HepG2 (cell line): ENCODE results near the gene GCDH. TPM values are rescaled to one million over a fixed set of nuclear protein-coding genes. Genes with fewer than 3 reads are reported as not detected.

Experiments used
- ATAC-seq: fragments of 200-7000 bp; cut with Tn5 transposase; 3 replicates; pipeline ENCODE4 v1.9.1; 2020; ENCODE audit warnings: mild to moderate bottlenecking, moderate library complexity
- BruUV-seq: library from RNA; stranded (reverse); fragments of 400-500 nt; replicated peaks from 2 replicates; lab custom pipeline; 2021; lab: Mats Ljungman, UMichigan
- CTCF ChIA-PET: fragments of 300-600 bp; formaldehyde crosslinking; extraction: SDS; loops from one replicate; lab custom pipeline; 2021; ENCODE audit warnings: low total read pairs, inconsistent platforms, low intra/inter-chr PET ratio; lab: Yijun Ruan, JAX
- POLR2A ChIA-PET: fragments of 350-600 bp; sonication (Branson Sonifier 250); formaldehyde crosslinking; loops from one replicate; lab custom pipeline; 2020; ENCODE audit warnings: antibody characterized with exemption, inconsistent platforms; lab: Yijun Ruan, JAX
- DNase-seq: peaks from one replicate; pipeline ENCODE4 v3.0.0-alpha.2; 2015; ENCODE audit warnings: low spot score
- FAIRE-seq: peaks from 3 replicates; lab custom pipeline; 2011; peaks lifted over from hg19 to GRCh38; lab: Jason Lieb, UNC
- H2AFZ ChIP-seq: one replicate; pipeline ENCODE4 v1.6.1; 2011; ENCODE audit warnings: low read length, inconsistent platforms
- H3K27ac ChIP-seq: fragments of 300-600 bp; 3 replicates; pipeline ENCODE4 v1.8.0; 2011; ENCODE audit warnings: mixed run types, mild to moderate bottlenecking, mixed read lengths, low read length, inconsistent platforms; ENCODE audit not compliant: insufficient read depth; ENCODE audit errors: extremely low read length
- H3K27me3 ChIP-seq, 2 experiments: fragments of 200-600 bp in 1 of 2; 2 replicates in 1 of 2; 3 replicates in 1 of 2; pipeline versions ENCODE4 v1.6.0 to v1.8.0; 2011; ENCODE audit warnings: low read length in 2 of 2, mild to moderate bottlenecking in 2 of 2, moderate library complexity in 2 of 2, inconsistent platforms in 1 of 2; ENCODE audit not compliant: insufficient read depth in 2 of 2, control insufficient read depth in 1 of 2
- H3K36me3 ChIP-seq, 2 experiments: fragments of 200-600 bp in 1 of 2; replicated peaks in 1 of 2; 2 replicates in 1 of 2; 3 replicates in 1 of 2; pipeline versions ENCODE4 v1.5.1 to v1.8.0; 2011; ENCODE audit warnings: low read length in 2 of 2, inconsistent platforms in 1 of 2; ENCODE audit not compliant: insufficient read depth in 2 of 2, control insufficient read depth in 1 of 2
- H3K4me1 ChIP-seq: 2 replicates; pipeline ENCODE4 v1.5.1; 2012; ENCODE audit warnings: low read length, inconsistent platforms; ENCODE audit not compliant: insufficient read depth
- H3K4me2 ChIP-seq: 2 replicates; pipeline ENCODE4 v1.6.0; 2011; ENCODE audit warnings: low read depth, low read length, inconsistent platforms
- H3K4me3 ChIP-seq, 3 experiments: fragments of 200-600 bp in 1 of 3; sonication (generic), shearing (Covaris generic) in 1 of 3; replicated peaks in 1 of 3; 2 replicates each; pipeline ENCODE4 v1.5.1; 2011 to 2016; ENCODE audit warnings: low read length in 3 of 3, inconsistent platforms in 2 of 3, low read depth in 2 of 3, mild to moderate bottlenecking in 2 of 3, control low read depth in 1 of 3, mixed read lengths in 1 of 3; ENCODE audit not compliant: insufficient read depth in 1 of 3
- H3K79me2 ChIP-seq: one replicate; pipeline ENCODE4 v1.6.1; 2011; ENCODE audit warnings: low read length, inconsistent platforms; ENCODE audit not compliant: insufficient read depth
- H3K9ac ChIP-seq: 2 replicates; pipeline ENCODE4 v1.6.0; 2011; ENCODE audit warnings: mild to moderate bottlenecking, low read depth, low read length, inconsistent platforms; ENCODE audit not compliant: insufficient read depth
- H3K9me3 ChIP-seq: 2 replicates; pipeline ENCODE4 v1.5.1; 2012; ENCODE audit warnings: mild to moderate bottlenecking, low read length
- H4K20me1 ChIP-seq: 2 replicates; pipeline ENCODE4 v1.6.0; 2011; ENCODE audit warnings: inconsistent platforms, mild to moderate bottlenecking, low read length, moderate library complexity; ENCODE audit not compliant: insufficient read depth
- FOXO1 ChIP-seq: sonication (generic); formaldehyde crosslinking; IDR thresholded peaks from 2 replicates; pipeline ENCODE4 v1.4.0; 2020; ENCODE audit warnings: missing genetic modification reagents
- GABPA ChIP-seq, 2 experiments: IDR thresholded peaks; 2 replicates each; pipeline ENCODE4 v1.6.1; 2011 to 2016; ENCODE audit warnings: low read depth in 2 of 2, low read length in 1 of 2, missing biosample characterization in 1 of 2, missing genetic modification characterization in 1 of 2
- GLI4 ChIP-seq: sonication (generic); formaldehyde crosslinking; IDR thresholded peaks from 2 replicates; pipeline ENCODE4 v1.5.1; 2020; ENCODE audit warnings: missing genetic modification reagents, mild to moderate bottlenecking, moderate library complexity, borderline replicate concordance
- KDM5A ChIP-seq: fragments of 200-600 bp; sonication (generic); IDR thresholded peaks from 2 replicates; pipeline ENCODE4 v1.7.0; 2018; ENCODE audit warnings: antibody characterized with exemption, mild to moderate bottlenecking, low read length, borderline replicate concordance
- PHF21A ChIP-seq: sonication (generic); formaldehyde crosslinking; IDR thresholded peaks from 2 replicates; pipeline ENCODE4 v1.5.0; 2020; ENCODE audit warnings: mild to moderate bottlenecking, missing genetic modification reagents
- RXRA ChIP-seq: sonication (generic); formaldehyde crosslinking; IDR thresholded peaks from 2 replicates; pipeline ENCODE4 v1.5.1; 2020; ENCODE audit warnings: missing genetic modification reagents
- XRCC5 ChIP-seq: fragments of 200-400 bp; formaldehyde crosslinking; optimal IDR thresholded peaks from 2 replicates; pipeline ENCODE3; 2017; ENCODE audit warnings: mild to moderate bottlenecking, low read length
- ZNF607 ChIP-seq: sonication (generic); formaldehyde crosslinking; IDR thresholded peaks from 2 replicates; pipeline ENCODE4 v1.5.1; 2020; ENCODE audit warnings: missing genetic modification reagents, mild to moderate bottlenecking, borderline replicate concordance
- ZNF747 ChIP-seq: sonication (generic); formaldehyde crosslinking; IDR thresholded peaks from 2 replicates; pipeline ENCODE4 v1.8.1; 2023; ENCODE audit warnings: missing genetic modification reagents, mild to moderate bottlenecking, borderline replicate concordance
- ZZZ3 ChIP-seq: sonication (generic); formaldehyde crosslinking; IDR thresholded peaks from 2 replicates; pipeline ENCODE4 v1.4.0; 2020; ENCODE audit warnings: missing genetic modification reagents, mild to moderate bottlenecking, borderline replicate concordance
- WGBS: methylation state at CpG from one replicate; pipeline ENCODE4 v1.1.6; 2017; ENCODE audit warnings: low lambda C conversion rate; 5-methylcytosine and 5-hydroxymethylcytosine counted together
- in situ Hi-C: cut with HindIII; loops from 2 replicates; pipeline ENCODE4 v1.10.0; 2017; ENCODE audit warnings: low pct_unique_long_range_greater_than_20kb; ENCODE audit not compliant: extremely low pct_ligation_motif_present
- intact Hi-C: fragments of 100-400 bp; cut with micrococcal nuclease; formaldehyde crosslinking; loops from one replicate; pipeline ENCODE4 v1.10.0; 2022; ENCODE audit not compliant: unreplicated experiment
- polyA plus RNA-seq, 8 experiments: library from polyadenylated mRNA; depleted of rRNA in 3 of 8; stranded (reverse) in 7 of 8; unstranded in 1 of 8; fragments of >200 nt; fragmentation: Illumina TruSeq in 4 of 8; extraction: Trizol in 4 of 8; gene quantifications; 2 replicates each; pipeline versions ENCODE4 v1.2.1 to v1.2.3, GENCODE V29; 2011 to 2016; ENCODE audit warnings: low read depth in 4 of 8, missing spikeins in 1 of 8, mixed read lengths in 1 of 8; ENCODE audit not compliant: insufficient read depth in 1 of 8
- total RNA-seq, 5 experiments: library from RNA; depleted of rRNA; stranded (reverse); fragments of >200 nt; fragmentation: Illumina TruSeq; extraction: Trizol; gene quantifications; 2 replicates each; pipeline ENCODE4 v1.2.3, GENCODE V29; 2016; ENCODE audit warnings: low read depth in 1 of 5
- TF ChIP-seq, protein P1 (sequence below): IDR thresholded peaks from 2 replicates; pipeline ENCODE4 v1.6.1; 2018; ENCODE audit warnings: missing genetic modification reagents, mild to moderate bottlenecking, missing compliant biosample characterization
- TF ChIP-seq, protein P2 (sequence below): sonication (generic); formaldehyde crosslinking; IDR thresholded peaks from 2 replicates; pipeline ENCODE4 v1.4.0; 2020; ENCODE audit warnings: mild to moderate bottlenecking, missing genetic modification reagents
- TF ChIP-seq, protein P3 (sequence below): sonication (generic); formaldehyde crosslinking; IDR thresholded peaks from 2 replicates; pipeline ENCODE4 v1.8.1; 2023; ENCODE audit warnings: missing genetic modification reagents, mild to moderate bottlenecking, borderline replicate concordance
- TF ChIP-seq, protein P4 (sequence below), 2 experiments: IDR thresholded peaks; 2 replicates each; pipeline ENCODE4 v1.6.1; 2011 to 2012; ENCODE audit warnings: low read length in 2 of 2, borderline replicate concordance in 1 of 2, low read depth in 1 of 2, mild to moderate bottlenecking in 1 of 2, moderate library complexity in 1 of 2
- TF ChIP-seq, protein P5 (sequence below): sonication (generic); formaldehyde crosslinking; IDR thresholded peaks from 2 replicates; pipeline ENCODE4 v1.4.0; 2020; ENCODE audit warnings: missing genetic modification reagents

GCDH gene
- total and polyA plus RNA-seq, 2 of the 13 experiments (the other 11 are each of a cell fraction or from before 2014, with no cell fraction given): 15.1 to 38.0 TPM

DNA sequence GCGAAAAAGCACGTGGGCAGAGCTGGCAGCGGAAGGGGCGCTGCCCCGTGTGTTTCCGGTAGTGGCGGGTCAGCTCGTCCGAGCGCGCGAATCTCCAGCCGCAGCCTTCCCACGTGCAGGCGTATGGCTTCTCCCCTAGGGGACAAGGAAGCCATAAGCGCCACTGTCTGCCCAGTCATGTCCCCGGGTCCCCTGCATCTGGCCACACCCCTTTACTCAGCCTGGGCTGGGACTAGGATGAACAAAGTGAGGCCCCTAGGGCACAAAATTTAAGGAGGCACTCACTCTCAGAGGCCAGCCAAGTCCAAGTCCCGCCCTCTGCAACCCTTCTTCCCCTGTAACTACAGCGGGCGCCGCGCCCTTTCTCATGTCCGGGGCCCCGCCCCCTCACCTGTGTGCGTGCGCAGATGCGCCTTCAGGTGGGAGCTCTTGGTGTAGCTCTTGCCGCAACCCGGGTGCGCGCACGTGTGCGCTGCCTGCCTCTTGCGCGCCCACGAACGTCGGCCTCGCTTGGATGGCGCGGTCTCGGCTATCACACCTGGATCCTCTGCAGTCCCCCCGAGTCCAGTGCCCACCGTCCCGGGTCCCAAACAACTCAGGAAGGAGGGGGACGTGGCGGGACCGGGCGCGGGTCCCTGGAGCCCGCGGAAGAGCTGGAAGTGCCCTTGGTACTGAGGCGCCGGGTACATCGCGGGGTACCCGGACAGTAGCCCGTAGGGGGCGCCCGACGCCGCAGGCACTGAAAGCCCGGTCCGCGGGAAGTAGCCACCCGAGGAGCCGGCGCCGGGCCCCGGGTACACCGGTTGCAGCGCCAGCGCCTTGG, 5.8 kb upstream of the GCDH start:
- no peak for FAIRE-seq
- peak; percentile 76 for ATAC-seq
- H3K27me3 ChIP-seq: peaks cover 0 to 18% of the 10 kb centered on the region in 2 experiments; a peak in 3 of 5 replicates
- H2AFZ ChIP-seq: no peak overlapping the region
- intact Hi-C loops (loop anchor here (1.0 kb wide), 1 partner anchor 80 kb away; no protein-coding TSS in a partner anchor), in situ Hi-C loops (no loop called here)
- ChIA-PET CTCF (interaction anchor here (1.9 kb wide), 1 partner anchor 80 kb away, joined by 10 read pairs; no protein-coding TSS in a partner anchor), POLR2A (interaction anchor here (0.6 to 1.4 kb wide), 7 partner anchors 12 to 444 kb away, joined by 3 to 6 read pairs (median 3); no protein-coding TSS in a partner anchor)
- WGBS: 92% methylated on average over 15 of the region's 73 CpGs
- no peak overlapping the region for H3K27ac ChIP-seq
- H3K9ac ChIP-seq: peak overlapping the region; percentile 22; the same call in 1 of the 2 replicates
- no peaks in the 10 kb centered on the region for H4K20me1 ChIP-seq
- H3K9me3 ChIP-seq: peaks cover 13% of the 10 kb centered on the region
- peak; percentile 29 for DNase-seq
- H3K79me2 ChIP-seq: no peaks in the 10 kb centered on the region
- BruUV-seq: no TSS peak
- no peaks in the 10 kb centered on the region for H3K36me3 ChIP-seq
- peak overlapping the region; percentile 80 for H3K4me2 ChIP-seq
- H3K4me3 ChIP-seq: peak overlapping the region; percentile 48 to 69 (median 59)
- peaks cover 36% of the 10 kb centered on the region for H3K4me1 ChIP-seq
- TF ChIP-seq ZZZ3 (CRISPR knock-in tag): no peak
- no peak for TF ChIP-seq FOXO1 (CRISPR knock-in tag)
- TF ChIP-seq PHF21A (CRISPR knock-in tag): no peak
- TF ChIP-seq, protein P1, sequence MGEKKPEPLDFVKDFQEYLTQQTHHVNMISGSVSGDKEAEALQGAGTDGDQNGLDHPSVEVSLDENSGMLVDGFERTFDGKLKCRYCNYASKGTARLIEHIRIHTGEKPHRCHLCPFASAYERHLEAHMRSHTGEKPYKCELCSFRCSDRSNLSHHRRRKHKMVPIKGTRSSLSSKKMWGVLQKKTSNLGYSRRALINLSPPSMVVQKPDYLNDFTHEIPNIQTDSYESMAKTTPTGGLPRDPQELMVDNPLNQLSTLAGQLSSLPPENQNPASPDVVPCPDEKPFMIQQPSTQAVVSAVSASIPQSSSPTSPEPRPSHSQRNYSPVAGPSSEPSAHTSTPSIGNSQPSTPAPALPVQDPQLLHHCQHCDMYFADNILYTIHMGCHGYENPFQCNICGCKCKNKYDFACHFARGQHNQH (CRISPR knock-in tag): no peak
- TF ChIP-seq, protein P2, sequence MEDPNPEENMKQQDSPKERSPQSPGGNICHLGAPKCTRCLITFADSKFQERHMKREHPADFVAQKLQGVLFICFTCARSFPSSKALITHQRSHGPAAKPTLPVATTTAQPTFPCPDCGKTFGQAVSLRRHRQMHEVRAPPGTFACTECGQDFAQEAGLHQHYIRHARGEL (CRISPR knock-in tag): no peak
- TF ChIP-seq XRCC5: no peak
- TF ChIP-seq, protein P3, sequence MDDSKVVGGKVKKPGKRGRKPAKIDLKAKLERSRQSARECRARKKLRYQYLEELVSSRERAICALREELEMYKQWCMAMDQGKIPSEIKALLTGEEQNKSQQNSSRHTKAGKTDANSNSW: no peak
- TF ChIP-seq KDM5A: no peak
- no peak for TF ChIP-seq RXRA (CRISPR knock-in tag)
- no peak for TF ChIP-seq GABPA (IDR thresholded peaks at IDR 0.05; ENCODE audit: low read depth, low read length)
- TF ChIP-seq GABPA (CRISPR knock-in tag; IDR thresholded peaks at IDR 0.05; ENCODE audit: low read depth): no peak
- TF ChIP-seq, protein P4, sequence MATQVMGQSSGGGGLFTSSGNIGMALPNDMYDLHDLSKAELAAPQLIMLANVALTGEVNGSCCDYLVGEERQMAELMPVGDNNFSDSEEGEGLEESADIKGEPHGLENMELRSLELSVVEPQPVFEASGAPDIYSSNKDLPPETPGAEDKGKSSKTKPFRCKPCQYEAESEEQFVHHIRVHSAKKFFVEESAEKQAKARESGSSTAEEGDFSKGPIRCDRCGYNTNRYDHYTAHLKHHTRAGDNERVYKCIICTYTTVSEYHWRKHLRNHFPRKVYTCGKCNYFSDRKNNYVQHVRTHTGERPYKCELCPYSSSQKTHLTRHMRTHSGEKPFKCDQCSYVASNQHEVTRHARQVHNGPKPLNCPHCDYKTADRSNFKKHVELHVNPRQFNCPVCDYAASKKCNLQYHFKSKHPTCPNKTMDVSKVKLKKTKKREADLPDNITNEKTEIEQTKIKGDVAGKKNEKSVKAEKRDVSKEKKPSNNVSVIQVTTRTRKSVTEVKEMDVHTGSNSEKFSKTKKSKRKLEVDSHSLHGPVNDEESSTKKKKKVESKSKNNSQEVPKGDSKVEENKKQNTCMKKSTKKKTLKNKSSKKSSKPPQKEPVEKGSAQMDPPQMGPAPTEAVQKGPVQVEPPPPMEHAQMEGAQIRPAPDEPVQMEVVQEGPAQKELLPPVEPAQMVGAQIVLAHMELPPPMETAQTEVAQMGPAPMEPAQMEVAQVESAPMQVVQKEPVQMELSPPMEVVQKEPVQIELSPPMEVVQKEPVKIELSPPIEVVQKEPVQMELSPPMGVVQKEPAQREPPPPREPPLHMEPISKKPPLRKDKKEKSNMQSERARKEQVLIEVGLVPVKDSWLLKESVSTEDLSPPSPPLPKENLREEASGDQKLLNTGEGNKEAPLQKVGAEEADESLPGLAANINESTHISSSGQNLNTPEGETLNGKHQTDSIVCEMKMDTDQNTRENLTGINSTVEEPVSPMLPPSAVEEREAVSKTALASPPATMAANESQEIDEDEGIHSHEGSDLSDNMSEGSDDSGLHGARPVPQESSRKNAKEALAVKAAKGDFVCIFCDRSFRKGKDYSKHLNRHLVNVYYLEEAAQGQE (IDR thresholded peaks at IDR 0.05; ENCODE audit: borderline replicate concordance in 1 of 2, low read depth in 1 of 2, low read length in 2 of 2): no peak
- TF ChIP-seq, protein P5, sequence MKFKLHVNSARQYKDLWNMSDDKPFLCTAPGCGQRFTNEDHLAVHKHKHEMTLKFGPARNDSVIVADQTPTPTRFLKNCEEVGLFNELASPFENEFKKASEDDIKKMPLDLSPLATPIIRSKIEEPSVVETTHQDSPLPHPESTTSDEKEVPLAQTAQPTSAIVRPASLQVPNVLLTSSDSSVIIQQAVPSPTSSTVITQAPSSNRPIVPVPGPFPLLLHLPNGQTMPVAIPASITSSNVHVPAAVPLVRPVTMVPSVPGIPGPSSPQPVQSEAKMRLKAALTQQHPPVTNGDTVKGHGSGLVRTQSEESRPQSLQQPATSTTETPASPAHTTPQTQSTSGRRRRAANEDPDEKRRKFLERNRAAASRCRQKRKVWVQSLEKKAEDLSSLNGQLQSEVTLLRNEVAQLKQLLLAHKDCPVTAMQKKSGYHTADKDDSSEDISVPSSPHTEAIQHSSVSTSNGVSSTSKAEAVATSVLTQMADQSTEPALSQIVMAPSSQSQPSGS (CRISPR knock-in tag): no peak
- 0 out of 2 replicates have a peak, but pooled peaks have one; percentile 27 for TF ChIP-seq ZNF607 (CRISPR knock-in tag)
- no peak for TF ChIP-seq GLI4 (CRISPR knock-in tag)
- no peak for TF ChIP-seq ZNF747 (CRISPR knock-in tag)
